KOPT-K1 (cell line): ENCODE results near the gene RAB3IP.
"Not testable (repeated sequence)": the region's sequence is repeated elsewhere in the genome, so short reads cannot be mapped to it uniquely, and the experiment has no call there.

Experiments used
- H3K27ac ChIP-seq: fragments of 200-600 bp; sonication (generic); 2 replicates; pipeline ENCODE4 v1.5.1; 2016; ENCODE audit warnings: antibody characterized with exemption, mild to moderate bottlenecking, low read depth, low read length; ENCODE audit not compliant: poor library complexity, severe bottlenecking
- H3K36me3 ChIP-seq: fragments of 200-600 bp; sonication (generic); 2 replicates; pipeline ENCODE4 v1.5.1; 2017; ENCODE audit warnings: antibody characterized with exemption, mild to moderate bottlenecking, low read length, moderate library complexity; ENCODE audit not compliant: insufficient read depth
- H3K9me3 ChIP-seq: fragments of 200-600 bp; sonication (generic); 2 replicates; pipeline ENCODE4 v1.5.1; 2017; ENCODE audit warnings: antibody characterized with exemption, low read length, mild to moderate bottlenecking; ENCODE audit not compliant: insufficient read depth, poor library complexity, severe bottlenecking

RAB3IP gene

DNA sequence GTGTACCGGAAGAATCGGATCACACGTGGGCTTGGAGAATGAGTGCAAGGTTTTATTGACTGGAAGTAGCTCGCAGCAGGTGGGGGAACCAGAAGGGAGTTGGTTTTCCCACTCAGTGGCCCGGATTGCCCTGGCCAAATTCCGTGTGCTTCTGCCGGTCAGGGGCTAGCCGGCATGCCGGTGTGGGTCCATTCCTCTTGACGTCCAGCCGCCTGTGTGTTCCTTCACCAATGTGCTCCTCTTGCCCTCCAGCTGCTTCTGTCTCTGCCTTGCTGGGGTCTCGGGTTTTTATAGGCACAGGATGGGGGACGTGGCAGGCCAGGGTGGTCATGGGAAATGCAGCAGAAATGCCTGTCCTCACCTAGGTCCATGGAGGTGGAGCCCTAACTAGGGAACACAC is 97.4 kb downstream of the RAB3IP start:
- Histone ChIP-seq H3K9me3 (no peaks in the 10 kb centered on the region), H3K36me3 (no peaks in the 10 kb centered on the region), H3K27ac (no peak overlapping the region)

DNA sequence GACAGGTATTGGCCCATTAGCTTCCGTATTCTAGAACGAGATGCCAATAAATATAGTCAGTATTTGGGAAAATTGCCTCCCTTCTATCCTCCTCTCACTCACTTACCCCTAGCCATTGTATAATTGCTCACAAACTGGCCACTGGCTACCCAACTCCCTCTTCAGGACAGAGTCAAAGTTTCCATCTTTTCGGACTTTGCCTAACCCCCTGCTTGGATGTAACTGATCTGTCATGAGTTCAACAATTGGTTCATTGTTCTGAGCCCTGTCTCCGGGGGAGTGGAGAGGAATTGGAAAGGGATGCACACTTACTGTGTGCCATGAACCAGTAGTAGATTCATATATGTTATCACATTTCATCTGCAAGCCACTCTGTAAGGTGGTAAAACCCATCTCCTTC is 98.5 kb downstream of the RAB3IP start:
- H3K36me3 ChIP-seq, result no peaks in the 10 kb centered on the region
- no peak overlapping the region for H3K27ac ChIP-seq
- H3K9me3 ChIP-seq, result no peaks in the 10 kb centered on the region

DNA sequence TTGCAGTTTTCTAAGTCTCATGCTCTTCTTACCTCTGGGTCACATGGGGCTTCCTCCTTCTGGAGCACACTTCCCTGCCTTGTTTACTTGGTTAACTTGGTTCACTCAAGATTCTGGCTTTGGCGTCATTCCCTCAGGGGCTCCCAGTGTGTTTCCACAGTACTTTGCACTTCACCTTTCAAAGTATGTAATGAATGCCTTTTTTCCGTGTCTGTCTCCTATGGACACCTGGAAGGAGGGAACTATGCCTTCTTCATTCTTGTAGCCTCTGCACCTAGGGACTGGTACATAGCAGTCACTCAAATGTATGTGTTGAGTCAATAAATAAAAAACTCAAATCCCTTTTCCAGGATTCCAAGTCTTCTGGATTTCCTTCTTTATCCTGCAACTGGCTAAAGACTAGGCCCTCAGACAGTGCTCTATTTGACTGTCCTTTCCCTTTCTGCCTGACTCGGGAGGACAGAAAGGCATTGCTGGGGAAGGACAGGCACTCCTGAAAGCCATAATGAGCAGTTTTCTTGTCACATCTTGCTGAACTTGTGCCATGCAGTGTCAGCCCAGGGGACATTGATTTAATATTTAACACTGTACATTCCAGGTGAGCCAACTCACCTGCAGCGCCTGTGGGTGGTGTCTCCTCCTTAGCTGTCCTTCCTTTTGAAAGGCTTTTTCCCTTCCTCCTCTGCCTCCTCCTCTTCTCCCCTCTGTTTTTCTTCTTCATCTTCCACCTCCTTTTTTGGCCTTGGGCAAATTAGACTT is 99.2 kb downstream of the RAB3IP start:
- Histone ChIP-seq H3K9me3 (no peaks in the 10 kb centered on the region), H3K27ac (no peak overlapping the region), H3K36me3 (no peaks in the 10 kb centered on the region)

DNA sequence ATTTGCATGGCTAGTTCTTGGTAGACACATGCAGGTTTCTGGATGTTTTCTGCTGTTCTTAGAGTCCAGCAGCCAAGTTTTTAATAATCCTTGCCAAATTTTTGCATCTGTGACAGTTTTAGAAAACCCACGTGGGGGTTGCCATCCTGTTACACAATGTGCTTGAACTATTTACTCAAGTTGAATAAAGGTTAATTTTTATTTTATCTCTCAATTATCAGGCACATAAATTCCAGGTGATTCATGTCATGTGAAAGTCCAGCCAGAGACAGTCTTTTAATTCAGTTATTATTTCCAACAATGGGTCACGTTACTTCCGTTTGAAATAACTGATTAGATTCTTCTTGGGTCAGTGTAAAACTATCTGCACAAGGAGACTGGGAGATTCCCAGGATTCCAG is 102.1 kb downstream of the RAB3IP start:
- no peaks in the 10 kb centered on the region for H3K36me3 ChIP-seq
- no peak overlapping the region for H3K27ac ChIP-seq
- H3K9me3 ChIP-seq, result no peaks in the 10 kb centered on the region

DNA sequence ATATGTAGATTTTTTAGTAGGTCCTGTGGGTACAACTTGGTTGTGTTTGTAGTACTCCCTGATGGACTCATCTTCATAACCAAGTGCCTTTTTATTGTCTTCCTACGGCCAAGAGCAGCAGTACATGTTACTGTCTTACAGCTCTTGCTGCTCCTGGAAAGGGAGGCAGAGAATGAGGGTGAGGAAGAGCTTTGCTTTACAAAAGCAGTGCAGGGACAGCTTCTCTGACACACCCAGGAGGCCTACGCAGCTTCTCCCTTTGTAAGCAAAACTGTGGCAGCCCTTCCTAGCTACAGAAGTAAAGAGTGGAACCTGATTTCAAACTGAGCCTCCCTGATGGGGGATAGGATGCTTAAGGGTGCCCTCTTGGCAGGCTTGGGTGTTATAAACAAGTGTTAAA is 104.9 kb downstream of the RAB3IP start:
- Histone ChIP-seq H3K36me3 (no peaks in the 10 kb centered on the region), H3K27ac (no peak overlapping the region), H3K9me3 (no peaks in the 10 kb centered on the region)

DNA sequence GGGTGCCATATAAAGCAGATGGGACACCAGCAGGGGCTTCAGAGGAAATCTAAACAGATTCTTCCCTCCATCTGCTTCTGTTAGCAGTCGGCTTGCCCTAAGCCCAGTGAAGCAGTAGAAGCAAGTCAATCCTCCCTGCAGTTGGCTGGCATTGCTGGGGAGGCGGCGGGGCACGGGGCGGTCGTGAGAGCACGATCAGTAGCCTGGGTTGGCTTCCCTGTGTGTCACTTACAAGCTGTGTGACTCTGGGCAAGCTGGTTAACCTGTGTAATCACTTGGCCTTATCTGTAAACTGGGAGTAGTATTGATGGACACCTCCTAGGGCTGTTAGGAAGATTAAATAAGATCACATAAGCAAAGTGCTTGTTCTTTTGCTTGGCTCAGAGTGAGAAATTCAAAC is 105.8 kb downstream of the RAB3IP start:
- Histone ChIP-seq H3K9me3 (no peaks in the 10 kb centered on the region), H3K36me3 (no peaks in the 10 kb centered on the region), H3K27ac (no peak overlapping the region)

DNA sequence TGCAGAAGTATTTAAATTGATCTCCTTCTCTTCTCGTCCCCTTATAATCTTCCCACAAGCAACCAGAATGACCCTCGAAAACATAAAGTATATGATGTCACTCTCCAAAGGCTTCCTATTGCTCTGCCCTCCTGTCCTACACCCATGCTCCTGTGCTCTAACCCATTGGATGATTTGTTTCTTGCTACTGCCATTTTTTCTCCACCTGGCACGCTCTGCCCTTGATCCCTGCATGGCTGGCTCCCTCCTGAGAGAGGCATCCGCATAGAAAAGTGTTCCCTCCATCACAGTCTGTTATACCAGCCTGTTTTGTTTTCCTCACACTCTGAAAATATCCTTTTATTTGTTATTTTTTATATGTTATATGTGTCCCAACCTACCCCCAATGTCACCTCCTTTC is 106.2 kb downstream of the RAB3IP start:
- Histone ChIP-seq H3K9me3 (no peaks in the 10 kb centered on the region), H3K36me3 (no peaks in the 10 kb centered on the region), H3K27ac (no peak overlapping the region)

DNA sequence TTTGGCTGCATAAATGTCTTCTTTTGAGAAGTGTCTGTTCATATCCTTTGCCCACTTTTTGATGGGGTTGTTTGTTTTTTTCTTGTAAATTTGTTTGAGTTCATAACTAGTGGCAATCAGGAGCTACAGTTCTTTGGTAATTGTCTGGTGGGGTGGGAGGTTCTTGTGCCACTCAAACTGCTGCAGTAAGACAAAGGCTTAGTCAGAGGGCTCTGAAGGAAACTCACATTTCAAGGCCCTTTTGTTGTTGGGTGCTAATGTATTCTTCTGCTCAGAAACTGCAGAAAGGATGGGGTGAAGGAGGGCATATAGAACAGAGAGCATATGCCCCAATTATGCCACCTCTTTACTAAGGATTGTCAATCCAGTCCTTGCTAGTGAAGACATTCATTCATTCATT is 108.3 kb downstream of the RAB3IP start:
- H3K27ac ChIP-seq, result no peak overlapping the region
- no peaks in the 10 kb centered on the region for H3K36me3 ChIP-seq
- no peaks in the 10 kb centered on the region for H3K9me3 ChIP-seq

DNA sequence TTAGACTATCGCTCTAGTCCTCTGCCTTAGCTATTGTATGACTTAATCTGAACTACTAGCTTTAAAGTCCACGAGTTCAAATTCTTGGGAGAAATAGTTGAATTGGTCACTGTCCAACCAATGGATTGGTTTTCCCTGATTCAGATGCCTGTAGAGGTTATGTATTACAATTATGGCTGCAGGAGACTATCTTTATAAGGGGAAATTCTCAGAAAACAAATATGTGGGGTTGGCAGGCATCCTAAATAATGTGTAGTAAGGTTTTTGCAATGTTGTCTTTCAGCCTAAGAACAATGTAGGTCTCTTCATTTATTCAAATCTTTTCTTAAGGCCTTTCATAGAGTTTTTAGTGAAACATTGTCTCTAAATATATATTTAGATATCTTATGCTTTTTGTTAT is 113.3 kb downstream of the RAB3IP start:
- H3K36me3 ChIP-seq, result no peaks in the 10 kb centered on the region
- H3K9me3 ChIP-seq, result peaks cover 5% of the 10 kb centered on the region
- H3K27ac ChIP-seq, result no peak overlapping the region

DNA sequence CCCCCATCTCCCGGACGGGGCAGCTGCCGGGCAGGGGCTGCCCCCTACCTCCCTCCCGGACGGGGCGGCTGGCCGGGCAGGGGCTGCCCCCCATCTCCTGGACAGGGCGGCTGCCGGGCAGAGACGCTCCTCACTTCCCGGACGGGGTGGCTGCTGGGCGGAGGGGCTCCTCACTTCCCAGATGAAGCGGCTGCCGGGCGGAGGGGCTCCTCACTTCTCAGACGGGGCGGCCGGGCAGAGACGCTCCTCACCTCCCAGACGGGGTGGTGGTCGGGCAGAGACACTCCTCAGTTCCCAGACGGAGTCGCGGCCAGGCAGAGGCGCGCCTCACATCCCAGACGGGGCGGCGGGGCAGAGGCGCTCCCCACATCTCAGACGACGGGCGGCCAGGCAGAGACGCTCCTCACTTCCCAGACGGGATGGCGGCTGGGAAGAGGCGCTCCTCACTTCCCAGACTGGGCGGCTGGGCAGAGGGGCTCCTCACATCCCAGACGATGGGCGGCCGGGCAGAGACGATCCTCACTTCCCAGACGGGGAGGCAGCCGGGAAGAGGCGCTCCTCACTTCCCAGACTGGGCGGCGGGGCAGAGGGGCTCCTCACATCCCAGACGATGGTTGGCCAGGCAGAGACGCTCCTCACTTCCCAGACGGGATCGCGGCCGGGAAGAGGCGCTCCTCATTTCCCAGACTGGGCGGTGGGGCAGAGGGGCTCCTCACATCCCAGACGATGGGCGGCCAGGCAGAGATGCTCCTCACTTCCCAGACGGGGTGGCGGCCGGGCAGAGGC is 114.7 kb downstream of the RAB3IP start:
- H3K36me3 ChIP-seq, result not testable (repeated sequence)

DNA sequence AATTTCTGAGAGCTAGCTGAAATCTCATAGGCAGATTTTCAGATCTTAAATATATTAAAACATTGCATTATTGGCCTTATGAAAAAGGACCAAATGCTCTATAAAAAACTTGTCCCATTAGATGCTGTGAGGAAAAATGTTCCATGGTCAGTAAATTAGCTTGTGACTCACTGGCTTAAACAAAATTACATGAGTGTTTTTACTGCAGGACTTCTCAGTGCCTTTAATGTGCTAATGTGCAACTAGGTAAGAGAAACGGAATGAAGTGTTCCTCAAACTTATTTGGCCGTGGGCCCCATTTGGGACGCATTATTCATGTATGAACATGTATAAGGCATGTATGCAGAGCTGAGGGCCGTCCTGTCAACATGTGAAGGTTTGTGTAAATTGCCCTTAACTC is 128.0 kb downstream of the RAB3IP start:
- Histone ChIP-seq H3K9me3 (no peaks in the 10 kb centered on the region), H3K36me3 (no peaks in the 10 kb centered on the region), H3K27ac (no peak overlapping the region)

More for the DNA sequence above, 114.7 kb downstream of the RAB3IP start:
- H3K9me3 ChIP-seq, H3K27ac ChIP-seq: not testable (repeated sequence)

DNA sequence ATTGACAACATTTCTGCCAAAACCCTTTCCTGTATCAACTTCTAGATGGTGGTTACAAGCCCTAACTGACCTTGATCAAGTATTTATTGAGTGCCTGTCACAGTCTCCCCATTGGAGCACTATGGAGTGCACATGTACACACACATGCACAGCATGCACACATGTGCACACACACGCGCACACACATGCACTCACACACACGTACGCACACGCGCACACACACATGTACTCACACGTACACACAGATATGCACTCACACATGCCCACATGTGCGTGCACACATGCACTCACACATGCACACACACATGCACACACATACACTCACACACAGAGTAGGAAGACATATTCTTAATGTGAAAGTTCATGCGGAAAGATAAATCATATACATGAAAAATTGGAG is 130.0 kb downstream of the RAB3IP start:
- Histone ChIP-seq H3K27ac (no peak overlapping the region), H3K36me3 (no peaks in the 10 kb centered on the region), H3K9me3 (no peaks in the 10 kb centered on the region)

DNA sequence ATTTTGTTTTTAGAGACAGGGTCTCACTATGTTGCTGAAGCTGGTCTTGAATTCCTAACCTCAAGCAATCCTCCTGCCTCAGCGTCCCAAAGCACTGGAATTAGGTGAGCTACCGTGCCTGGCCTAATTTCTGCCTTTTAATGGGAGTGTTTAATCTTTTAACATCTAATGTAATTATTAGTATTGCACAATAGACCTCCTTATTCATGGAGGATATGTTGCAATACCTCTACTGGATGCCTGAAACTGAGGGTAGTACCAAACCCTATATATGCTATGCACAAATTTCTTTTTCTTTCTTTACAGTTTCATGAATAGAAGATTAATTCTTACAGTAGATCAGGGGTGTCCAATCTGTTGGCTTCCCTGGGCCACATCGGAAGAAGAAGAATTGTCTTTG is 134.1 kb downstream of the RAB3IP start:
- H3K9me3 ChIP-seq, result no peaks in the 10 kb centered on the region
- no peak overlapping the region for H3K27ac ChIP-seq
- no peaks in the 10 kb centered on the region for H3K36me3 ChIP-seq
